Activated T-helper 17 cell treated with anti-CD3 and anti-CD28 coated beads, Interleukin-2, amount 50 U/mL, for 72 hours (primary cell): ENCODE measurements around the gene POT1. TPM values are rescaled to one million over a fixed set of nuclear protein-coding genes. Genes with fewer than 3 reads are reported as not detected.

Experiments
- ATAC-seq: fragments of 150-1000 bp; cut with Tn5 transposase; replicated peaks from 2 replicates; pipeline ENCODE4 v1.10.0; 2021; ENCODE audit warnings: mild to moderate bottlenecking, moderate library complexity
- H3K27ac Mint-ChIP-seq: one replicate; pipeline ENCODE4 v1.8.0; 2022; ENCODE audit warnings: mixed read lengths
- H3K27me3 Mint-ChIP-seq: one replicate; pipeline ENCODE4 v1.8.0; 2022; ENCODE audit warnings: mixed read lengths
- H3K36me3 Mint-ChIP-seq: one replicate; pipeline ENCODE4 v1.8.0; 2022; ENCODE audit warnings: low read depth, mild to moderate bottlenecking, mixed read lengths
- H3K4me1 Mint-ChIP-seq: one replicate; pipeline ENCODE4 v1.8.0; 2022; ENCODE audit warnings: mixed read lengths
- H3K4me3 Mint-ChIP-seq: one replicate; pipeline ENCODE4 v1.8.0; 2022; ENCODE audit warnings: mild to moderate bottlenecking, mixed read lengths
- H3K9me3 Mint-ChIP-seq: one replicate; pipeline ENCODE4 v1.8.0; 2022; ENCODE audit warnings: mixed read lengths
- total RNA-seq, 2 donors: library from RNA; stranded (reverse); gene quantifications; one replicate each; pipeline ENCODE4 v1.2.3, GENCODE V29; 2022

POT1 gene
- total RNA-seq, 2 donors from 2014 or later = 31.8 to 45.1 TPM

DNA sequence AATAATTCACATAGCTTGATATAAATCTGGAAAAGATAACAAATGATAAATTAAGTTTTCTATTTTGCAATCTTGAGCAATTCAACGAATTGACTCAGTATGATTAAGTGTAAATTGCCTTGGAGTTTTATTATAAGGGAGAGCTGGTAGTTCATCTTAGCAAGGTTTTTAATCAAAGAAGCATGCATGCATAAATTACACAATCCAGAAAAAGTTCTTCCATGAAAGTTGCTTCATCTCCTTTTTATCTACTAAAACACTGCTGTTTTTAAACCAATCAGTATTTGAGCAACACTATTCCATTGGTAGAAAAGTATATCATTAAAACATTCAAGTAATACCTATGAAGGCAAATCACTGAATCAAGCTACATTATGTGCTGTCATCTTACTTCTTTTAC is 47.6 kb downstream of the POT1 start:
- Mint-ChIP-seq H3K36me3 (peaks cover 11% of the 10 kb centered on the region), H3K9me3 (no peaks in the 10 kb centered on the region), H3K4me1 (no peaks in the 10 kb centered on the region), H3K4me3 (no peak overlapping the region), H3K27me3 (no peaks in the 10 kb centered on the region), H3K27ac (no peak overlapping the region)
- ATAC-seq = no peak

DNA sequence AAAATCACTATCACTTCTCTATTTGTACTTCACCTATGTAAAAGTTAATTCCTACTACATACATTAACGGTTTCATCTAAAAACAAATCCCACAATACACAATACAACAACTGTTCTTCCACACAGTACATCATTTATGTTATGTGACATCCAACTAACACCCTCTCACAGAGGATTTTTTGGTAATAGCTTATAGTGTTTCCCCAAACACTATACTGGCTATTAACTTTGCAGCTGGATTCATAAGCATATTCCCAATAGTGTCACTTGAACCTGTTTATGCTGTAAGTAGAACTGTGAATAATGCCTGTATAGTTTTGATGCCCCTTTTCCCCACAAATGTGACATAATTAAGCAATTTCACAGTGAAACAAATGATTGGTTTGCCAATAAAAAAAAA is 49.9 kb downstream of the POT1 start:
- Mint-ChIP-seq H3K36me3 (peaks cover 18% of the 10 kb centered on the region), H3K27ac (no peak overlapping the region), H3K27me3 (no peaks in the 10 kb centered on the region), H3K9me3 (no peaks in the 10 kb centered on the region), H3K4me3 (no peak overlapping the region), H3K4me1 (no peaks in the 10 kb centered on the region)
- ATAC-seq = no peak

DNA sequence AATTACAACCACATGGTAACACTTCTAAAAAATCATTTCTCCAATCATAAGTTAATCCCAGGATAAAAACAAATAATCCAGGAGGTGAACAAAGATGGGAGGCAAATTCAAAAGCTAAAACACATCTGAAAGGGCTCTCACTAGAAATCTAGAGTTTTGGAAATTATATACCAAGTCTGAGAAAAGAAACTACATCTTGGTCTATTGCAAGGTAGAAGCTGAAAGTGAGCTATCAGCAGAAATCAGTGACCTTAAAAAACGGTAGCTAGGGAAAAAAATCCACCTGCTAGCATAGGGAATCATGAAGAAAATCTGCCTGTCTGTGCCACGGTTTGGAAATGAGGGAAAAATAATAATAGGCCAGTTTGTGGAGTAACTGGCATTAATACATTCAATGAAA is 50.5 kb downstream of the POT1 start:
- no peak for ATAC-seq
- H3K9me3 Mint-ChIP-seq = no peaks in the 10 kb centered on the region
- H3K36me3 Mint-ChIP-seq = peaks cover 18% of the 10 kb centered on the region

DNA sequence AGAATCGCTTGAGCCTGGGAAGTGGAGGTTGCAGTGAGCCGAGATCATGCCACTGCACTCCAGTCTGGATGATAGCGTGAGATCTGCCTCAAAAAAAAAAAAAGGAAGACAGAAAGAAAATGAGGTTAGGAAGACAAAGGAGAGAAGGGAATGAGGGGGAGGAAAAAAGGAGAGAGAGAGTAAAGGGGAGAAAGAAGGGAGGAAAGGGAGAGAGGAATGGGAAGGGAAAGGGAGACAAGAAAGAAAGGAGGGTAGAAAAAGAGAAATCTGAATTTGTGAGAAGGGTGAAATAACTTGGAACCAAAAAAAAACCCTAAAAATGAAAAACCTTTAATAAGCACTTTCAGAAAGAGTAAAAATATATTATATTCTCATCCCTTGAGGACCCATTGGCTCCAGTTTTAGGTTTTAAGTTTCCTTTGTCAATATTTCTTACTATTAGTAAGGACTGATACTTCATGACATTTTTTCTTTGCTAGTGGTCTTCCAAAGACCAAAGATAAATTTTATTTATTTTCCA is 54.9 kb downstream of the POT1 start:
- Mint-ChIP-seq H3K27me3 (no peaks in the 10 kb centered on the region), H3K36me3 (peaks cover 27% of the 10 kb centered on the region), H3K27ac (no peak overlapping the region), H3K4me1 (no peaks in the 10 kb centered on the region), H3K4me3 (no peak overlapping the region), H3K9me3 (no peaks in the 10 kb centered on the region)
- ATAC-seq = no peak

More for the DNA sequence above, 50.5 kb downstream of the POT1 start:
- Mint-ChIP-seq H3K27me3 (no peaks in the 10 kb centered on the region), H3K4me3 (no peak overlapping the region), H3K4me1 (no peaks in the 10 kb centered on the region), H3K27ac (no peak overlapping the region)

DNA sequence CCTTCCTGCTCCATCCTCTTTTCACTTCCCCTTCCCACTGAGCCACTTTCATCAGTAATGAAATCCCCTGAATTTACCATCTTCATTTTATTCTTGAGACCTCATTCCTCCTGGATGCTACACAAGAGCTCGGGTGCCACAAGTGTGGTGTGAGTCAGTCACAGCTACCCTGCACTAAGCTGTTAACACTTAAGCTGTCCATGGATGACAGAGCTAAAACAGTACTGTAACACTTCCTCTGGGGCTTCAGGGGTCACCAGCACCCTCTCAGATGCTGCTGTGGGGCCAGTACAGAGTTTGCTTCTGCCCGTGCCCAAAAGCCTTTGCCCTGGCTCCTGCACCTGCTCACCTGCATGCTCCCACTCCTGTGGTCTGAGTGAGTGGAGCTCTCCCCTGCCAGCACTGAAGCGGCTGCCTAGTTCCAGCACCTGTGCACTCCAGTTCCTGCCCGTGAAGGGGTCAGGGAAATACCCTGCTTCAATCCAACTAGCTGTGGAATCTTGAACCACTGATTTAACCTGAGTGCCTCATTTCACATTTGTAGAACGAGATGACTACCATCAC is 71.9 kb downstream of the POT1 start:
- no peak for ATAC-seq
- H3K27ac Mint-ChIP-seq = no peak overlapping the region
- H3K27me3 Mint-ChIP-seq = no peaks in the 10 kb centered on the region
- no peaks in the 10 kb centered on the region for H3K4me1 Mint-ChIP-seq
- no peaks in the 10 kb centered on the region for H3K9me3 Mint-ChIP-seq
- H3K4me3 Mint-ChIP-seq = no peak overlapping the region
- H3K36me3 Mint-ChIP-seq = peaks cover 41% of the 10 kb centered on the region

DNA sequence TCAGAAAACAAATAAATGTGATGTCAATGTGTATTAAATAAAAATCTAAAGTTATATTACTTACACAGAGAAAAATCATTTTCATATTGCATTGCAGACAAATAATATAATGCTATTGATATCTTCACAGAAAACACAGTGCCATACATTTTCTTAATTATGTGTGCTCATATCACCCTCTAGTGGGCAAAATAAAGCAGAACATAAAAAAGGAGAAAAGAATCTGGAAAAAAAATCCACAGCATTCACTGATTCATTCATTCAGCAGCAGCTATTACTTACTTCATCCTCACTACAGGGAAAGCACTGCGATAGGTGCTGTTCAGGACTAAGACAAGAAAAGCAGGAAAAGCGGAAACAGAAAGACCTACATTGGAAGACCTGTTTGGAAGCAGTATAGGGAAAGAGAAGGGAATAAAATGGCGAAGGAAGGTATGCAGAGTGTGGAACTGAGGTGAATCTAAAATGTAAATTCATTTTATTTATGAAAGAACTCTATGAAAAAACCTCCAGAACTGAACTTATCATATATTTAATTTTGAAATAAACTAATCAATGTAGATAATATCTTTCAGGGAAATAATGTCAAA is 73.2 kb downstream of the POT1 start:
- Mint-ChIP-seq H3K4me3 (no peak overlapping the region), H3K4me1 (no peaks in the 10 kb centered on the region), H3K36me3 (peaks cover 45% of the 10 kb centered on the region), H3K9me3 (no peaks in the 10 kb centered on the region), H3K27ac (no peak overlapping the region), H3K27me3 (no peaks in the 10 kb centered on the region)
- no peak for ATAC-seq

DNA sequence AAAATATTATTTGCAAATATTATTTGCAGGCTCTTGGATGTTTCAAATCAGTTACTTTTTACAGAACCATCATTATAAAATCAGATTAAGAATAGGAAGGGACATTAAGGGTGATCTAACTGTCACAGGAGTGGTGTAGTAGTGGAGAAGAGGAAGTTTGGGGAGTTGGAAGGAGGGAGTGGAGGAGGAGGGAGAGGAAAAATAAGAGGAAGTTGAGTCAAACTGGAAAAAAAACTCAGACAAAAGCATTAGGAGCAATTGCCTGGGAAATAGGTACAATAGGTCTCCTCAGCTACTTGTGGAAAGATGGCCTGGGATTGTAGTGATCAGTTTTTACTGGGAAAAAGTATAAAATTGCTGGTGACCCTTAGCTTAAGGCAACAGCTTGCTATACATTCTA is 86.3 kb downstream of the POT1 start:
- peaks cover 60% of the 10 kb centered on the region for H3K36me3 Mint-ChIP-seq
- no peak overlapping the region for H3K27ac Mint-ChIP-seq
- H3K4me3 Mint-ChIP-seq = no peak overlapping the region
- no peaks in the 10 kb centered on the region for H3K27me3 Mint-ChIP-seq
- H3K4me1 Mint-ChIP-seq = no peaks in the 10 kb centered on the region
- no peak for ATAC-seq
- H3K9me3 Mint-ChIP-seq = no peaks in the 10 kb centered on the region

DNA sequence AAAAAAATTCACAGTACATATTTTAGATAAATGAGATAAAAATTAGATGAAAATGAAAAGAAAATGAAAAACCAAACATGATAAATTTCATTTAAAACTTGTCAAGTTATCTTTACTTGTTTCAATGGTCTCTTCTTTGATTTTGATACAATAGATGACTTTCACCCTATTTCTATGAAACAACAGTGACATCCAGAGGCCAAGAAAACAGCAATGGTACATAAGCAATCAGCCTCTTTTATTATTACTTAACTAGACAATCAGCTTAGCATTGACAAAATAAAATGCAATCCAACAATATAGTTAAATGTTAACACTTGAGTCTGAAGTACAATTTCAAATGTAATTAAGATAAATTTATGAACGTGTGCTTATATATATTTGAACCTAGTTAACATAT is 89.2 kb downstream of the POT1 start:
- H3K36me3 Mint-ChIP-seq = peaks cover 42% of the 10 kb centered on the region
- ATAC-seq = no peak
- H3K4me3 Mint-ChIP-seq = no peak overlapping the region
- H3K9me3 Mint-ChIP-seq = no peaks in the 10 kb centered on the region
- no peaks in the 10 kb centered on the region for H3K4me1 Mint-ChIP-seq
- H3K27ac Mint-ChIP-seq = no peak overlapping the region
- H3K27me3 Mint-ChIP-seq = no peaks in the 10 kb centered on the region

DNA sequence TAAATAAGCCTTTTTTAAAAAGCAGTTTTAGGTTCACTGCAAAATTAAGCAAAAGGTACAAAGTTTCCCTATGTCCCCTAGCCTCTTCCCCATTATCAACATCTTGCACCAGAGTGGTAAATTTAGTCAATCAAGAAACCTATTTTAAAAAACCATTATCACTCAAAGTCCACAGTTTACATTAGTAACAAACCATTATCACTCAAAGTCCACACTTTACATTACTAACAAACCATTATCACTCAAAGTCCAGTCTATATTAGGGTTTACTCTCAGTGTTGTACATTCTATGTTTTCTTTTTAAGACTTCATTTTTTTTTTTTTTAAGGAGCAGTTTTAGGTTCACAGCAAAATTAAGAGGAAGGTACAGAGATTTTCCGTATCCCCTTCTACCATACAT is 89.9 kb downstream of the POT1 start:
- peaks cover 43% of the 10 kb centered on the region for H3K36me3 Mint-ChIP-seq
- no peaks in the 10 kb centered on the region for H3K4me1 Mint-ChIP-seq
- H3K27ac Mint-ChIP-seq = no peak overlapping the region
- H3K9me3 Mint-ChIP-seq = no peaks in the 10 kb centered on the region
- no peak overlapping the region for H3K4me3 Mint-ChIP-seq
- no peak for ATAC-seq
- H3K27me3 Mint-ChIP-seq = no peaks in the 10 kb centered on the region

DNA sequence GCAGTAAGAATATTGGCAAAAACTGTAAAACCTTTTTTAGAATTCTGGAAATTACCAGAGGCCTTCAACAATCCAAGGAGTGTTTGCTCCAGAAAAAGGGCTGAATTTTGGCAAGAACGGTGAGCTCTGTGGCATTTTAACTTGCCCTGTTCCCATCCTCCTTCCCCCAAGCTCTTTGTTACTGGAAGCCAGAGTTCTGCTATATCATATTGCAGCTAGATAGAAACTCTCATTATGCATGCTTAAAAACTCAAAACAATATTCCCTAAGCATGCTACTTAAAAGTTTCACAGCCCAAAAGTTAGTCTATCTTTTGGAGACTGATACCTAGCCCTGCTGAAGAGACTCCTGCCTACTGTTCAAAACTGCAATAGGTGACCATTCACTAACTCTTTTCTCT is 93.5 kb downstream of the POT1 start:
- Mint-ChIP-seq H3K4me3 (no peak overlapping the region), H3K9me3 (no peaks in the 10 kb centered on the region), H3K27ac (no peak overlapping the region), H3K27me3 (no peaks in the 10 kb centered on the region), H3K4me1 (no peaks in the 10 kb centered on the region), H3K36me3 (peaks cover 55% of the 10 kb centered on the region)
- no peak for ATAC-seq

DNA sequence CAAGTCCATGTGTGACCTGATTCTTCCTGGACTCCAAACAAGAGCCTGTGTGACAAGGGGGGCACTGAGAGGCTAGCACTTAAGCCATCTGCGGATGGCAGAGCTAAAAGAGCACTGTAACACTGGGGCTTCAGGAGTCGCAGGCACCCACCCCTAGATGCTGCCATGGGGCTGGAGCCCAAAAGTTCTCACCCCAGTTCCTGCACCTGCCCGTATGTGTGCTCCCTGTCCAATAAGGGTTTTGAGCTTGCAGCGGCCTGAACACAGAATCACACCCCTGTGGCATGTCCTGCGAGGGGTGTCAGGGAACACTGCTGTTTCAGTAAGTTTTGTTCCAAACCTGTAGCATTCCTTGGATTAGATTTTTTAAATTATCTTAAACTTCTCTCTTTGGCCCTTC is 110.8 kb downstream of the POT1 start:
- peaks cover 24% of the 10 kb centered on the region for H3K36me3 Mint-ChIP-seq
- no peak for ATAC-seq
- H3K27ac Mint-ChIP-seq = no peak overlapping the region
- H3K4me1 Mint-ChIP-seq = no peaks in the 10 kb centered on the region
- no peak overlapping the region for H3K4me3 Mint-ChIP-seq
- H3K9me3 Mint-ChIP-seq = no peaks in the 10 kb centered on the region
- H3K27me3 Mint-ChIP-seq = no peaks in the 10 kb centered on the region

DNA sequence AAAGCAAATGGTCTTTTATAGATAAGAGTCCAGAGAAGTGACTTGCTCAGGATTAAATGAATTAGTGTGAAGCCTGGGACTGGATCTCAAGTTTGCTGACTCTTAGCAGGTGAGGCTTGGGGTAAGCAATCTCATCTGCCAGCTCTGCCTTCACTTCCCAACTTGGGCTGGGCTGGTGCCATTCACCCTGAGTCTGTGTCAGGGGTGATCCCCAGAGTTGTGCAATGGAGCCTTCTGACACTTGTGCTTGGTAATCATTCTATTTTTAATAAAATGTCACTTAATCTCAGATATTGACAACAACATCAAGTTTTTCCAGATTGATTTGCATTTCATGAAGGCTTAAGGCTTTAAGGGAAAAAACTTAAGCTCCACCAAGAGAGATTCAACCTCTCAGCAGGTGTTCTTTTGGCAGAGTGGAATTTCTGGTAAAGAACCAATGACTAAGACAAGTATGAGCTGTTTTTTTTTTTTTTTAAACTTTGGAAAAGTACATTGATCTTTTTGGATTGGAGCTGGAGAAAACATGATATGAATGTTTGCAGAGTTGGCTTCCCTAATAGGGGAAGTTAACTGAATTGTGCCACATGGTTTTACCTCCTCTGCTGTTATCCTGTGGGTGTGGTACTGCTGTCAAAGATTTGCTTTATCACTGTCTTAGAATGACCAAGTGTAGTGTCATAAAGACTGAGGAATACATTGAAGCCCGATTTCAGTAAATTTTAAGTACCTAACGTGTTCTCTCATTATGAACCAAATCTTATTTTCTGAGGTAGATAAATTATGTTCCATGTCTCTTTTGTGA is 115.4 kb downstream of the POT1 start:
- Mint-ChIP-seq H3K27me3 (peaks cover 8% of the 10 kb centered on the region), H3K4me3 (no peak overlapping the region), H3K36me3 (no peaks in the 10 kb centered on the region), H3K27ac (no peak overlapping the region), H3K4me1 (no peaks in the 10 kb centered on the region), H3K9me3 (no peaks in the 10 kb centered on the region)
- ATAC-seq = no peak

DNA sequence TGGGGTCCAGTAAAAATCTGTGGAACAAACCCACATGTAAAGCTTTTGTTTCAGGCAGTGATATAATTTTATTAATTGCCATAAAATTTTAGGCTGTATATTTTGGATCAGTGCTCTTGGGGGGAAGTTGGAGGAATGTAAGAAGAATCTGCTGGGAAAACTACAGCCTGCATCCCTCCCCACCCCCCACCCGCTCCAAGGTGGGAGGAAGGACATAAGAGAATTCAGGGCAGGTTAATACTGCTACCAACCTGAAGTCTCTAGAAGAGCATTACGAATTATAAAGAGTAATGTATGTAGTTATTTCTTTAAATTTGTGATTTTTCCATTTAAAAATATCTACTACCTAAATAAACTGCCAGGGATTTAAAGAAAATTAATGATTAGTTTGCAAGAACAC is 116.9 kb downstream of the POT1 start:
- no peak for ATAC-seq
- no peak overlapping the region for H3K4me3 Mint-ChIP-seq
- no peak overlapping the region for H3K27ac Mint-ChIP-seq
- no peaks in the 10 kb centered on the region for H3K36me3 Mint-ChIP-seq
- no peaks in the 10 kb centered on the region for H3K9me3 Mint-ChIP-seq
- no peaks in the 10 kb centered on the region for H3K4me1 Mint-ChIP-seq
- H3K27me3 Mint-ChIP-seq = peaks cover 8% of the 10 kb centered on the region

DNA sequence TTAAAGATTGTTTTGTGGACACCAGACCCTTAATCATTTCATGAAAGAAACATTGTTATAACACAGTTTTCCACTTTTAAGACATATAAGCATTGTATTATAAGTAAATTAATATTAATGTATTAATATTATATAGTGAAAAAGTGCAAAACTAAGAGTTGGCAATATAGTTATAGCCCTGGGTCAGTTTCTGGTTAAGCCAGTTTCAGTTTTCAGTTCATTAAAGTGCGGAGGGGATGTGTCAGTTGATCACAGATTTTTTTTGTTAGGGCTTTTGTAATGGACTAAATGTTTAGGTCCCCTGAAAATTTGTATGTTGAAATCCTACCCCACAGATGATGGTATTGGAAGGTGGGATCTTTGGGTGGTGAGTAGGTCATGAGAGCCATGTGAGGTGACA is 118.3 kb downstream of the POT1 start:
- H3K27me3 Mint-ChIP-seq = peaks cover 8% of the 10 kb centered on the region
- no peaks in the 10 kb centered on the region for H3K4me1 Mint-ChIP-seq
- H3K36me3 Mint-ChIP-seq = no peaks in the 10 kb centered on the region
- no peak overlapping the region for H3K27ac Mint-ChIP-seq
- no peak overlapping the region for H3K4me3 Mint-ChIP-seq
- H3K9me3 Mint-ChIP-seq = no peaks in the 10 kb centered on the region
- no peak for ATAC-seq

DNA sequence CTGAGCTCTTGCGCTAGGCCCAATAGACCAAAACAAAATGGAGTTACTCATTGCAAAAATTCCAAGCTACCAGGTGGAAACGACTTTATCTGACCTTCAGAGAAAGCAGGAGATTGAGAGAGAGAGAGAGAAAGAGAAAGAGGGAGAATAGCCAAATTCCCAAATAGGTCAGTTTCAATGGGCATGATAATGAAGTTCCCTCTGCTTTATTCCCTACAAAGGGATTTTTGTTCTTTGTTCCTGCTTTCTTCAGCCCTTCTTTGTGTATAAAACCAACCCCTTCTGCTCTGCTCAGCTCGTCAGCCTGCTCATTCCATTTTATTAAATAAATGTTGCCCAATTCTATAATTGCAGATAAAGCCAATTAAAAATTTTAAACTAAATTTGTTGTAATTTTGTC is 119.0 kb downstream of the POT1 start:
- Mint-ChIP-seq H3K4me3 (no peak overlapping the region), H3K27me3 (peaks cover 8% of the 10 kb centered on the region), H3K36me3 (no peaks in the 10 kb centered on the region), H3K9me3 (no peaks in the 10 kb centered on the region), H3K27ac (no peak overlapping the region), H3K4me1 (no peaks in the 10 kb centered on the region)
- no peak for ATAC-seq
